Smooth muscle cell (in vitro differentiated cells): ENCODE measurements around the gene HTRA3. TPM values are rescaled to one million over a fixed set of nuclear protein-coding genes. Genes with fewer than 3 reads are reported as not detected.
A peak's percentile ranks its signal among the peaks of the same experiment; 100 is the strongest.

ENCODE experiments used
- DNase-seq: peaks from one replicate; lab custom pipeline; 2025; ENCODE audit not compliant: unreplicated experiment; lab: John Stamatoyannopoulos, UW
- H2AFZ ChIP-seq: fragments of 200-600 bp; sonication (generic); 2 replicates; pipeline ENCODE4 v1.6.0; 2016; ENCODE audit warnings: antibody characterized with exemption, low read depth, mild to moderate bottlenecking
- H3F3A ChIP-seq: fragments of 200-600 bp; sonication (generic); 2 replicates; pipeline ENCODE4 v1.6.0; 2017; ENCODE audit warnings: antibody characterized with exemption, low read depth
- H3K27ac ChIP-seq: fragments of 200-600 bp; sonication (generic); 2 replicates; pipeline ENCODE4 v1.5.1; 2016; ENCODE audit warnings: low read depth, mild to moderate bottlenecking
- H3K27me3 ChIP-seq: fragments of 200-600 bp; sonication (generic); 2 replicates; pipeline ENCODE4 v1.6.1; 2016; ENCODE audit warnings: low read depth, mild to moderate bottlenecking
- H3K36me3 ChIP-seq: fragments of 200-600 bp; sonication (generic); 2 replicates; pipeline ENCODE4 v1.5.1; 2016; ENCODE audit warnings: low read depth
- H3K4me1 ChIP-seq: fragments of 200-600 bp; sonication (generic); 2 replicates; pipeline ENCODE4 v1.5.1; 2016; ENCODE audit warnings: low read depth
- H3K4me2 ChIP-seq: fragments of 200-600 bp; sonication (generic); 2 replicates; pipeline ENCODE4 v1.6.0; 2016; ENCODE audit warnings: mild to moderate bottlenecking
- H3K4me3 ChIP-seq: fragments of 200-600 bp; sonication (generic); 2 replicates; pipeline ENCODE4 v1.5.1; 2016; ENCODE audit warnings: mild to moderate bottlenecking
- H3K79me2 ChIP-seq: fragments of 200-600 bp; sonication (generic); 2 replicates; pipeline ENCODE4 v1.6.0; 2016; ENCODE audit warnings: low read depth, mild to moderate bottlenecking
- H3K9ac ChIP-seq: fragments of 200-600 bp; sonication (generic); 2 replicates; pipeline ENCODE4 v1.6.0; 2016; ENCODE audit warnings: low read depth
- H3K9me3 ChIP-seq: fragments of 200-600 bp; sonication (generic); replicated peaks from 2 replicates; pipeline ENCODE4 v1.5.1; 2016; ENCODE audit warnings: low read depth
- H4K20me1 ChIP-seq: fragments of 200-600 bp; sonication (generic); 2 replicates; pipeline ENCODE4 v1.6.0; 2016; ENCODE audit warnings: low read depth
- WGBS: methylation state at CpG from one replicate; pipeline ENCODE4 v1.1.7; 2016; ENCODE audit warnings: low lambda C conversion rate; 5-methylcytosine and 5-hydroxymethylcytosine counted together
- polyA plus RNA-seq: library from polyadenylated mRNA; unstranded; fragments of >200 nt; fragmentation: Nextera tagmentation; extraction: Ambion mirVana; gene quantifications from 2 replicates; pipeline ENCODE4 v1.2.1, GENCODE V29; 2016
- total RNA-seq: library from RNA; depleted of rRNA; stranded (reverse); fragments of >200 nt; gene quantifications from 2 replicates; pipeline ENCODE4 v1.2.3, GENCODE V29; 2014
- TF ChIP-seq, protein P1 (sequence below): fragments of 200-600 bp; sonication (generic); IDR thresholded peaks from 2 replicates; pipeline ENCODE4 v1.5.1; 2017; ENCODE audit warnings: borderline replicate concordance, mild to moderate bottlenecking, antibody characterized with exemption; ENCODE audit not compliant: insufficient read depth, poor library complexity, severe bottlenecking

Gene HTRA3
- total and polyA plus RNA-seq, 2 experiments from 2014 or later = 77.7 to 227 TPM

DNA sequence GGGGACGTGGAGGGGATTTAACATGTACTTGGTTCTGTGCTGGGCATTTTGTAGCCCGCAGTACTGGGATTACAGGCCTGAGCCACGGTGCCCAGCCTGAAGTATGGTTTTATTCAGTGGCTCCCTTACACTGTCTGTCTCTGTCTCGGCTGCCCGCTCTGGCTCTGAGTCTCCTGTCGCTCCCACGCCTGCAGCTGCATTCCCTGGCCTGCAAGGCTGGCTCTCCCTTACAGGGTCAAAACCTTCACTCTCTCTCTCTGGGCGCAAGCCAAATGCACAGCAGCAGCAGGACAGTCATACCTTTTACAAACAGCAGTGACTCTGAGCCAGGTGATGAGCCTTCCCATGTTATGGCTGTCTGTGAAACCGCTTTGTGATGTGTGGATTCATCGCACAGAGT, 72.1 kb downstream of the HTRA3 start:
- H3K9me3 ChIP-seq = no peaks in the 10 kb centered on the region
- 91% methylated on average over 10 of the region's 10 CpGs for WGBS

DNA sequence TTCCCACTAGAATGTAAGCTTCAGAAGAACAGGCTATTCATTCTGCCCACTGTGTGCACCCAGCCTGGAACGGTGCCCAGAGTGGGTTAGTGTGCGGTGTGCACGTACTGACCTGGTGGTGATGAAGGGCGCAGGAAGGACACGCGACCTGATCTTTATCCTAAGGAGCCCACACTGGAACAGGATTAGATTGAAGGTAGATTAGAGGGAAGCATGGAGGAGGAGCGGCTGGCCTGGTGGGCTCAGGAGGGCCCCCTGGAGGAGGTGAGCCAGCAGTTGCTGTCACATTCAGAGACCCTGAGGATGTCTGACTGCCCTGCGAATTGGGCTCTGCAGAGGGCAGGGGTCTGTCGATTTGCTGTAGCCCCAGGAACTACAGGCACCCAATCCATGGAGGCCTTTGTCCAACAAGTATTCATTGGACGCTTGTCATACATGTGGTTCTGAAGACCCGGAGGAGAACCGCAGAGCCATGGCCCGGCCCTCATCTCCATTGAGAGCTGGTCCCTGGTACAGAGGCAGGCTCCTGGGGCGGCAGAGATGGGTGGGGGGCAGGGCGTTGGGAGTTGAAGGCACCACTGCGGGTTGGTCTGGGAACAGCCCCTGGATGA, 73.2 kb downstream of the HTRA3 start:
- no peaks in the 10 kb centered on the region for H3F3A ChIP-seq
- H3K9me3 ChIP-seq = no peaks in the 10 kb centered on the region
- H4K20me1 ChIP-seq = no peaks in the 10 kb centered on the region
- H3K4me1 ChIP-seq = no peaks in the 10 kb centered on the region
- H3K4me2 ChIP-seq = no peak overlapping the region
- no peak overlapping the region for H2AFZ ChIP-seq
- DNase-seq = no peak
- WGBS = 69% methylated on average over 16 of the region's 16 CpGs
- H3K27ac ChIP-seq = no peak overlapping the region
- H3K79me2 ChIP-seq = no peaks in the 10 kb centered on the region
- TF ChIP-seq, protein P1, sequence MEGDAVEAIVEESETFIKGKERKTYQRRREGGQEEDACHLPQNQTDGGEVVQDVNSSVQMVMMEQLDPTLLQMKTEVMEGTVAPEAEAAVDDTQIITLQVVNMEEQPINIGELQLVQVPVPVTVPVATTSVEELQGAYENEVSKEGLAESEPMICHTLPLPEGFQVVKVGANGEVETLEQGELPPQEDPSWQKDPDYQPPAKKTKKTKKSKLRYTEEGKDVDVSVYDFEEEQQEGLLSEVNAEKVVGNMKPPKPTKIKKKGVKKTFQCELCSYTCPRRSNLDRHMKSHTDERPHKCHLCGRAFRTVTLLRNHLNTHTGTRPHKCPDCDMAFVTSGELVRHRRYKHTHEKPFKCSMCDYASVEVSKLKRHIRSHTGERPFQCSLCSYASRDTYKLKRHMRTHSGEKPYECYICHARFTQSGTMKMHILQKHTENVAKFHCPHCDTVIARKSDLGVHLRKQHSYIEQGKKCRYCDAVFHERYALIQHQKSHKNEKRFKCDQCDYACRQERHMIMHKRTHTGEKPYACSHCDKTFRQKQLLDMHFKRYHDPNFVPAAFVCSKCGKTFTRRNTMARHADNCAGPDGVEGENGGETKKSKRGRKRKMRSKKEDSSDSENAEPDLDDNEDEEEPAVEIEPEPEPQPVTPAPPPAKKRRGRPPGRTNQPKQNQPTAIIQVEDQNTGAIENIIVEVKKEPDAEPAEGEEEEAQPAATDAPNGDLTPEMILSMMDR = peak; percentile 10
- H3K27me3 ChIP-seq = no peaks in the 10 kb centered on the region
- H3K4me3 ChIP-seq = no peak overlapping the region
- H3K9ac ChIP-seq = no peak overlapping the region
- H3K36me3 ChIP-seq = no peaks in the 10 kb centered on the region

More for the DNA sequence above, 72.1 kb downstream of the HTRA3 start:
- no peak overlapping the region for H3K27ac ChIP-seq
- H3K79me2 ChIP-seq = no peaks in the 10 kb centered on the region
- H3F3A ChIP-seq = no peaks in the 10 kb centered on the region
- no peak overlapping the region for H3K9ac ChIP-seq
- H2AFZ ChIP-seq = no peak overlapping the region
- no peak for DNase-seq
- TF ChIP-seq, protein P1 = no peak
- H3K27me3 ChIP-seq = no peaks in the 10 kb centered on the region
- H3K4me2 ChIP-seq = no peak overlapping the region
- no peaks in the 10 kb centered on the region for H4K20me1 ChIP-seq
- no peak overlapping the region for H3K4me3 ChIP-seq
- no peaks in the 10 kb centered on the region for H3K36me3 ChIP-seq
- no peaks in the 10 kb centered on the region for H3K4me1 ChIP-seq

DNA sequence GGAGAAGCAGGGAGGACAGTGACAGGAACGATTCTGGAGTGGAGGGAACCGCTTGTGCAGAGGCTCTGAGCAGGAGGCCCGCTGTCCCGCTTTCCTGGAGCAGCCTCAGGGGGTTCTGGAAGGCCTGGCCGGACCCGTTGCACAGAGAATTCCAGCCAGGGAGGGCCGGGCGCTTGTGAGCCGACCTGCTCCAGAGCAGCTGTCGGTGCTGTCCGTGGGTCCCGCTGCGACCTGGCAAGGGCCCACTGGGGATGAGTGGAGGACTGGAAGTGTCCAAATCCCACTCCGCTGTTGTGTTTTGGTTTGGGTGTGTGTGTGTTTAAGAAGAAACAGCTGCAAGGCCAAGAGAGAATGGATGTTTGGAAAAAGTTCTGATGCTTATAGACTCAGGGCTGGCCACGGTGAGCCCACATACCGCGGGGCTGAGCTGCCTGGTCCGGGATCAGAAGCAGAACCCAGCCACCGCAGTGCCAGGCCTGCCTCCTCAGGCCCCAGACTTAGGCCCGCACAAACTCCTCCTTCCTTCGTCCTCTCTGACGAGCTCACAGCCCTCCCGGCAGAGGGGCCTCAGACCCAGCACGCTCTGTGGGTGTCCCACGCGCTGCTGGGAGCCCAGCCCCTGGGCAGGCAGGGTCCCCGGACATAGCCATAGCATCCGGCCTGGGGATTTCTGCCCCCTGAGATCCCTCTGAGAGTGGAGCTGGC, 73.9 kb downstream of the HTRA3 start:
- H4K20me1 ChIP-seq = no peaks in the 10 kb centered on the region
- H3K9ac ChIP-seq = no peak overlapping the region
- no peak overlapping the region for H3K4me3 ChIP-seq
- H3K9me3 ChIP-seq = no peaks in the 10 kb centered on the region
- no peak overlapping the region for H3K27ac ChIP-seq
- H3F3A ChIP-seq = no peaks in the 10 kb centered on the region
- H3K27me3 ChIP-seq = no peaks in the 10 kb centered on the region
- no peaks in the 10 kb centered on the region for H3K79me2 ChIP-seq
- TF ChIP-seq, protein P1 = no peak
- no peaks in the 10 kb centered on the region for H3K36me3 ChIP-seq
- 90% methylated on average over 28 of the region's 28 CpGs for WGBS
- no peak overlapping the region for H2AFZ ChIP-seq
- no peaks in the 10 kb centered on the region for H3K4me1 ChIP-seq
- DNase-seq = no peak
- H3K4me2 ChIP-seq = no peak overlapping the region
